GM18907 (cell line): ENCODE measurements around the gene JUND.

Experiments used
- ATAC-seq: cut with Tn5 transposase; IDR thresholded peaks from one replicate; pipeline ENCODE4 v1.9.1; 2021; ENCODE audit warnings: mild to moderate bottlenecking, moderate library complexity; ENCODE audit not compliant: unreplicated experiment

JUND gene

GRCh38 chr19:18271433-18271841 lies 10.0 kb downstream of the JUND start:
- no peak for ATAC-seq

GRCh38 chr19:18270326-18270725 lies 11.1 kb downstream of the JUND start:
- ATAC-seq = no peak

GRCh38 chr19:18269070-18269723 lies 12.2 kb downstream of the JUND start:
- ATAC-seq = no peak

GRCh38 chr19:18266771-18267686 lies 14.4 kb downstream of the JUND start:
- no peak for ATAC-seq

- ATAC-seq = no peak
Observed at GRCh38 chr19:18265582-18265981, 15.8 kb downstream of the JUND start.

- no peak for ATAC-seq
Observed at GRCh38 chr19:18264971-18265540, 16.4 kb downstream of the JUND start.

GRCh38 chr19:18264137-18264854 lies 17.1 kb downstream of the JUND start:
- ATAC-seq = no peak

GRCh38 chr19:18263324-18264136 lies 17.9 kb downstream of the JUND start:
- no peak for ATAC-seq

- ATAC-seq = no peak
Observed at GRCh38 chr19:18262917-18263316, 18.5 kb downstream of the JUND start.

- ATAC-seq = no peak
Observed at GRCh38 chr19:18262144-18262543, 19.3 kb downstream of the JUND start.

- no peak for ATAC-seq
Observed at GRCh38 chr19:18261474-18261873, 19.9 kb downstream of the JUND start.

GRCh38 chr19:18259893-18260292 lies 21.5 kb downstream of the JUND start:
- ATAC-seq = no peak

GRCh38 chr19:18257503-18258470 lies 23.6 kb downstream of the JUND start:
- no peak for ATAC-seq

- no peak for ATAC-seq
Observed at GRCh38 chr19:18254546-18255503, 26.6 kb downstream of the JUND start.

- ATAC-seq = no peak
Observed at GRCh38 chr19:18253716-18254115, 27.7 kb downstream of the JUND start.

- ATAC-seq = no peak
Observed at GRCh38 chr19:18253130-18253529, 28.3 kb downstream of the JUND start.

- ATAC-seq = no peak
Observed at GRCh38 chr19:18252370-18252717, 29.1 kb downstream of the JUND start.
